ENCODE data around the gene SRCIN1.
A peak's percentile ranks its signal among the peaks of the same experiment; 100 is the strongest.

The SRCIN1 gene

GRCh38 chr17:38611070-38611786, 5.5 kb upstream of the SRCIN1 start:
- no peak overlapping the region for H2AFZ ChIP-seq (ENCODE audit: low read depth, low read length)
- H3K36me3 ChIP-seq (ENCODE audit: insufficient read depth, low read length): no peaks in the 10 kb centered on the region
- H3K4me3 ChIP-seq (ENCODE audit: low read length): no peak overlapping the region
- peaks cover 9% of the 10 kb centered on the region for H3K9me3 ChIP-seq (ENCODE audit: low read length)
- peaks cover 16% of the 10 kb centered on the region for H3K4me1 ChIP-seq (ENCODE audit: insufficient read depth, low read length)
- H3K27me3 ChIP-seq (ENCODE audit: insufficient read depth, low read length): peaks cover 10% of the 10 kb centered on the region

GRCh38 chr17:38609280-38610031, 3.7 kb upstream of the SRCIN1 start:
- peaks cover 20% of the 10 kb centered on the region for H3K4me1 ChIP-seq (ENCODE audit: insufficient read depth, low read length)
- H3K27me3 ChIP-seq (ENCODE audit: insufficient read depth, low read length): peaks cover 6% of the 10 kb centered on the region
- no peak overlapping the region for H3K4me3 ChIP-seq (ENCODE audit: low read length)

DNA sequence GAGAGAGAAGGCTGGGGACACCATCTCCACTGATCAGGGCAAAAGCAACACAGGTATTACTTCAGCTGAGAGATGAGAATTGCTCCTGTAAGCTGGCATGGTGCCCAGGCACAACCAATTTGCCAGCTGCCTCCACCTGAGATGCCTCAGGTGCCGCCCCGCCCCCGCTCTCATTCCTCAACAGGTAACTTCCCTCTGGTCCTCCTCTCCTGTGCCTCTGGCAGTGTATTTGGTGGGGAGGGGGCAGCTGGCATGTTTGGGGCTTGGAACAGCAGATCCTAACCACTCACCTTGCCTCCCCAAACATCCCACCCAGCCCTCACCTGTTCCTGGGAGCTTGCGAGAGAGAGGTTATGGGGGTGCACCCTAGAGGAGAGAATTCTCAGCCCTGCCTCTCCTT, 2.9 kb upstream of the SRCIN1 start:
- Histone ChIP-seq H2AFZ (ENCODE audit: low read depth, low read length) (no peak overlapping the region), H3K4me1 (ENCODE audit: insufficient read depth, low read length) (peaks cover 28% of the 10 kb centered on the region), H3K4me3 (ENCODE audit: low read length) (no peak overlapping the region), H3K9me3 (ENCODE audit: low read length) (peaks cover 9% of the 10 kb centered on the region), H3K27me3 (ENCODE audit: insufficient read depth, low read length) (peaks cover 4% of the 10 kb centered on the region), H3K36me3 (ENCODE audit: insufficient read depth, low read length) (no peaks in the 10 kb centered on the region)

More at GRCh38 chr17:38609280-38610031, 3.7 kb upstream of the SRCIN1 start:
- peaks cover 9% of the 10 kb centered on the region for H3K9me3 ChIP-seq (ENCODE audit: low read length)
- no peak overlapping the region for H2AFZ ChIP-seq (ENCODE audit: low read depth, low read length)
- H3K36me3 ChIP-seq (ENCODE audit: insufficient read depth, low read length): no peaks in the 10 kb centered on the region

GRCh38 chr17:38606646-38607611, 1.2 kb upstream of the SRCIN1 start:
- Histone ChIP-seq H3K4me3 (ENCODE audit: low read length) (peak overlapping the region; percentile 72), H3K4me1 (ENCODE audit: insufficient read depth, low read length) (peaks cover 45% of the 10 kb centered on the region), H3K36me3 (ENCODE audit: insufficient read depth, low read length) (no peaks in the 10 kb centered on the region), H2AFZ (ENCODE audit: low read depth, low read length) (peak overlapping the region; percentile 48), H3K27me3 (ENCODE audit: insufficient read depth, low read length) (peaks cover 4% of the 10 kb centered on the region), H3K9me3 (ENCODE audit: low read length) (peaks cover 6% of the 10 kb centered on the region)

- H3K9me3 ChIP-seq (ENCODE audit: low read length): no peaks in the 10 kb centered on the region
- H3K4me1 ChIP-seq (ENCODE audit: insufficient read depth, low read length): peaks cover 57% of the 10 kb centered on the region
- H3K36me3 ChIP-seq (ENCODE audit: insufficient read depth, low read length): no peaks in the 10 kb centered on the region
- no peak overlapping the region for H2AFZ ChIP-seq (ENCODE audit: low read depth, low read length)
- H3K4me3 ChIP-seq (ENCODE audit: low read length): peak overlapping the region; percentile 72
- H3K27me3 ChIP-seq (ENCODE audit: insufficient read depth, low read length): peaks cover 4% of the 10 kb centered on the region
Measured at GRCh38 chr17:38605411-38605840, 326 bp downstream of the SRCIN1 start.

GRCh38 chr17:38604479-38605403, 1.0 kb downstream of the SRCIN1 start:
- H3K4me3 ChIP-seq (ENCODE audit: low read length): peak overlapping the region; percentile 72
- no peak overlapping the region for H2AFZ ChIP-seq (ENCODE audit: low read depth, low read length)
- H3K27me3 ChIP-seq (ENCODE audit: insufficient read depth, low read length): peaks cover 4% of the 10 kb centered on the region
- peaks cover 56% of the 10 kb centered on the region for H3K4me1 ChIP-seq (ENCODE audit: insufficient read depth, low read length)
- H3K36me3 ChIP-seq (ENCODE audit: insufficient read depth, low read length): no peaks in the 10 kb centered on the region
- no peaks in the 10 kb centered on the region for H3K9me3 ChIP-seq (ENCODE audit: low read length)

- peaks cover 48% of the 10 kb centered on the region for H3K4me1 ChIP-seq (ENCODE audit: insufficient read depth, low read length)
Measured at GRCh38 chr17:38603786-38604478, 1.8 kb downstream of the SRCIN1 start.

GRCh38 chr17:38602956-38603785, 2.6 kb downstream of the SRCIN1 start:
- H2AFZ ChIP-seq (ENCODE audit: low read depth, low read length): no peak overlapping the region
- H3K27me3 ChIP-seq (ENCODE audit: insufficient read depth, low read length): peaks cover 4% of the 10 kb centered on the region
- H3K4me1 ChIP-seq (ENCODE audit: insufficient read depth, low read length): peaks cover 44% of the 10 kb centered on the region
- no peaks in the 10 kb centered on the region for H3K9me3 ChIP-seq (ENCODE audit: low read length)
- no peak overlapping the region for H3K4me3 ChIP-seq (ENCODE audit: low read length)
- H3K36me3 ChIP-seq (ENCODE audit: insufficient read depth, low read length): no peaks in the 10 kb centered on the region

More at GRCh38 chr17:38603786-38604478, 1.8 kb downstream of the SRCIN1 start:
- no peak overlapping the region for H2AFZ ChIP-seq (ENCODE audit: low read depth, low read length)
- H3K4me3 ChIP-seq (ENCODE audit: low read length): no peak overlapping the region
- H3K9me3 ChIP-seq (ENCODE audit: low read length): no peaks in the 10 kb centered on the region
- peaks cover 4% of the 10 kb centered on the region for H3K27me3 ChIP-seq (ENCODE audit: insufficient read depth, low read length)
- no peaks in the 10 kb centered on the region for H3K36me3 ChIP-seq (ENCODE audit: insufficient read depth, low read length)

DNA sequence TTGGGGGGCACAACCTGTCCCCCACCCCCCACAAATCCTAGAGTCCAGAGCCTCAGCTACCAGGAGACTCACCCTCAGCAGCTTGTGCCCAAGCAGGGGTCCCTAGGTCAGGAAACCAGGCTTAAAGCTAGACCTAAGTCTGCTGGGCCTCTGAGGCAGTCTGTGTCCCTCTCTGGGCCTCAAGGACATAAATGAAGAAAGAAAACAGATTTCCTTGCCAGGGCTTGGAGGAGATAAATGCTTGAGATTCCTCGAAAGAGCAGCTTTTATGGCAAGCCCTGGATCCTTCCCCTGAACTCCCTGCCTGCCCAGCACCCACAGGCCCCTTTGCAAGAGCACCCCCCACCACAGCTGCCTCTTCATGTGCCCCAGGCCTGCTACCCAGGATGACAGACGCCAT, 3.3 kb downstream of the SRCIN1 start:
- no peaks in the 10 kb centered on the region for H3K9me3 ChIP-seq (ENCODE audit: low read length)
- peaks cover 44% of the 10 kb centered on the region for H3K4me1 ChIP-seq (ENCODE audit: insufficient read depth, low read length)
- no peak overlapping the region for H2AFZ ChIP-seq (ENCODE audit: low read depth, low read length)
- H3K4me3 ChIP-seq (ENCODE audit: low read length): no peak overlapping the region
- H3K27me3 ChIP-seq (ENCODE audit: insufficient read depth, low read length): peaks cover 4% of the 10 kb centered on the region
- H3K36me3 ChIP-seq (ENCODE audit: insufficient read depth, low read length): no peaks in the 10 kb centered on the region

DNA sequence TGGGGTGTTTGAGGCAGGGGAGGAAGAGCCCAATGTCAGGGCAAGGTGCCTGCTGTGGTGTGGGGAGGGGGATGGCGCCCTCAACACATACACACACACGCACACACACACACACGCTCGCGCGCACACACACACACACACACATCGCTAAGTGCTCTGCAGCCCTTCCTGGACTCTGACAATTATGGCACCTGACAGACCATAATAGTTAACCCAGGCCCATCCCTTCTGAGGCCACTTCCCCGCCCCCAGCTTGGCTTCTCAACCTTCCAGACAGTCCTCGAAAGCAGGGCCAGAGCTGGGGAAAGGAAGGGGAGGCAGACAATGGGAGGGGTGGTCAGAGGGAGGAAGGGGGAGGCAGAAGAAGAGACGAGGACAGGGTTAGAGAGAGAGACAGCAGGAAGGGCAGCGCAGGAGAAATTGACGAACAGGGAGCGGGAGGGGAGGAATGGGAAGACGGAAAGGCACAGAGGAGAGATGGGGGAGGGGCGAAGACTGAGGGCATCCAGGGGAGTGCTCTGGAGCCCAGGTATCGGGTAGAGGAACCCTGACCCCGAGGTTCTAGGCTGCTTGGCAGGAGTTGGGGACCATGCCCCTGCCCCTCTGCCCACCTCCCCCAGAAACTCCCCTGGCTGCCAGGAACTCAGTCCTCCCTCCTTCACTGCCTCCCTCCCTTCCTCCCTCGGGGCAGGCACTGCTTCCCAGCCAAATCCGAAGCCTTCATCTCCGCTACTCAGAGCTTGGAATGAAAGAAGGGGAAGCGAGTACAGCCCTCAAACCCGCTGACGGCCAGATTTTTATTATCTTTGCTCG, 4.0 kb downstream of the SRCIN1 start:
- H3K9me3 ChIP-seq (ENCODE audit: low read length): no peaks in the 10 kb centered on the region
- H3K4me1 ChIP-seq (ENCODE audit: insufficient read depth, low read length): peaks cover 41% of the 10 kb centered on the region
- no peak overlapping the region for H2AFZ ChIP-seq (ENCODE audit: low read depth, low read length)
- H3K4me3 ChIP-seq (ENCODE audit: low read length): no peak overlapping the region
- no peaks in the 10 kb centered on the region for H3K27me3 ChIP-seq (ENCODE audit: insufficient read depth, low read length)
- H3K36me3 ChIP-seq (ENCODE audit: insufficient read depth, low read length): no peaks in the 10 kb centered on the region
